K562 (cell line): ENCODE data around the gene THSD8. TPM values are rescaled to one million over a fixed set of nuclear protein-coding genes. Genes with fewer than 3 reads are reported as not detected.

Experiments used
- BRF2 ChIP-seq: IDR thresholded peaks from 3 replicates; pipeline ENCODE4 v1.6.1; 2011; ENCODE audit warnings: borderline replicate concordance, mild to moderate bottlenecking; ENCODE audit not compliant: insufficient read length, insufficient read depth
- CBFA2T3 ChIP-seq: fragments of 450-650 bp; IDR thresholded peaks from 2 replicates; pipeline ENCODE4 v1.6.1; 2017
- CCAR2 ChIP-seq: fragments of 200-400 bp; formaldehyde crosslinking; IDR thresholded peaks from 2 replicates; pipeline ENCODE4 v1.6.1; 2017; ENCODE audit warnings: mild to moderate bottlenecking, low read depth, low read length
- CEBPG ChIP-seq, 3 experiments: fragments of 200-800 bp in 1 of 3; sonication (Bioruptor generic) in 1 of 3; sonication (generic) in 1 of 3; formaldehyde crosslinking in 1 of 3; IDR thresholded peaks in 2 of 3; conservative IDR thresholded peaks in 1 of 3; 2 replicates each; pipeline versions ENCODE4 v1.6.1 to v1.8.0; 2016 to 2022; ENCODE audit warnings: missing compliant biosample characterization in 2 of 3, missing genetic modification characterization in 2 of 3, mild to moderate bottlenecking in 1 of 3, missing genetic modification reagents in 1 of 3
- ELF4 ChIP-seq: fragments of 450-650 bp; formaldehyde crosslinking; IDR thresholded peaks from 2 replicates; pipeline ENCODE4 v1.4.0; 2022; ENCODE audit warnings: missing genetic modification characterization
- ETV1 ChIP-seq: fragments of 450-650 bp; conservative IDR thresholded peaks from 2 replicates; pipeline ENCODE4 v1.6.1; 2016; ENCODE audit warnings: missing genetic modification characterization, control low read depth, low read depth, missing compliant biosample characterization
- HCFC1 ChIP-seq: IDR thresholded peaks from 2 replicates; pipeline ENCODE4 v1.6.1; 2012; ENCODE audit warnings: low read depth, low read length, improper control_type of control experiment
- HNRNPH1 ChIP-seq: fragments of 200-400 bp; formaldehyde crosslinking; optimal IDR thresholded peaks from 2 replicates; pipeline ENCODE3; 2017; ENCODE audit warnings: low read depth, mild to moderate bottlenecking, low read length, moderate library complexity
- IRF2 ChIP-seq: sonication (generic); formaldehyde crosslinking; IDR thresholded peaks from 2 replicates; pipeline ENCODE4 v1.8.1; 2022; ENCODE audit warnings: mild to moderate bottlenecking, missing genetic modification reagents
- MED1 ChIP-seq: sonication (generic); formaldehyde crosslinking; IDR thresholded peaks from 2 replicates; pipeline ENCODE4 v1.8.1; 2023; ENCODE audit warnings: missing genetic modification reagents, borderline replicate concordance
- POLR2H ChIP-seq: IDR thresholded peaks from 2 replicates; pipeline ENCODE4 v1.6.1; 2016; ENCODE audit warnings: missing genetic modification characterization, low read depth, mild to moderate bottlenecking, control low read depth, missing compliant biosample characterization, moderate library complexity
- PPARD ChIP-seq: fragments of 250-450 bp; sonication (Bioruptor Pico); IDR thresholded peaks from 2 replicates; pipeline ENCODE4 v1.8.0; 2022; ENCODE audit warnings: inconsistent platforms, mild to moderate bottlenecking, moderate library complexity
- TCF7L2 ChIP-seq: fragments of 150-350 bp; IDR thresholded peaks from 2 replicates; pipeline ENCODE4 v1.6.1; 2016; ENCODE audit warnings: low read depth, mild to moderate bottlenecking, low read length, moderate library complexity
- TRIM28 ChIP-seq: fragments of 450-650 bp; IDR thresholded peaks from 2 replicates; pipeline ENCODE4 v1.6.1; 2017
- ZBTB11 ChIP-seq, 3 experiments: fragments of 200-800 bp in 1 of 3; fragments of 250-450 bp in 1 of 3; fragments of 450-650 bp in 1 of 3; sonication (Bioruptor Pico) in 1 of 3; sonication (Bioruptor generic) in 1 of 3; formaldehyde crosslinking in 1 of 3; IDR thresholded peaks; 2 replicates each; pipeline versions ENCODE4 v1.6.1 to v1.8.0; 2016 to 2022; ENCODE audit warnings: mild to moderate bottlenecking in 2 of 3, missing genetic modification characterization in 2 of 3, missing compliant biosample characterization in 1 of 3, moderate library complexity in 1 of 3
- ZC3H4 ChIP-seq: sonication (generic); formaldehyde crosslinking; IDR thresholded peaks from 2 replicates; pipeline ENCODE4 v1.9.0; 2021; ENCODE audit warnings: missing genetic modification reagents, borderline replicate concordance
- ZNF12 ChIP-seq: sonication (generic); formaldehyde crosslinking; IDR thresholded peaks from 2 replicates; pipeline ENCODE4 v1.4.0; 2020; ENCODE audit warnings: mild to moderate bottlenecking, missing genetic modification reagents
- ZNF140 ChIP-seq: fragments of 250-450 bp; sonication (Bioruptor Pico); IDR thresholded peaks from 2 replicates; pipeline ENCODE4 v1.8.0; 2021; ENCODE audit warnings: moderate library complexity, mild to moderate bottlenecking, inconsistent platforms
- ZNF280A ChIP-seq: fragments of 450-650 bp; IDR thresholded peaks from 2 replicates; pipeline ENCODE4 v1.6.1; 2018; ENCODE audit warnings: mild to moderate bottlenecking, low read depth; ENCODE audit not compliant: partially characterized antibody
- ZNF644 ChIP-seq: fragments of 200-800 bp; sonication (Bioruptor generic); IDR thresholded peaks from 2 replicates; pipeline ENCODE4 v1.6.1; 2016; ENCODE audit warnings: low read depth, missing genetic modification characterization, missing compliant biosample characterization
- polyA plus RNA-seq, 8 experiments: library from polyadenylated mRNA; depleted of rRNA in 4 of 8; stranded (reverse) in 5 of 8; unstranded in 3 of 8; fragments of >200 nt; fragmentation: Nextera tagmentation in 2 of 8; fragmentation: Illumina TruSeq in 1 of 8; extraction: Ambion mirVana in 2 of 8; extraction: Trizol in 1 of 8; gene quantifications; 2 replicates each; pipeline versions ENCODE4 v1.2.1 to v1.2.3, GENCODE V29; 2011 to 2014; ENCODE audit warnings: inconsistent platforms in 1 of 8, missing spikeins in 1 of 8
- total RNA-seq, 7 experiments: library from RNA; depleted of rRNA in 6 of 7; stranded (reverse); fragments of >200 nt in 6 of 7; fragmentation: Illumina TruSeq in 2 of 7; extraction: Trizol in 2 of 7; gene quantifications; 2 replicates each; pipeline versions ENCODE4 v1.2.1 to v1.2.3, GENCODE V29; 2011 to 2021; ENCODE audit warnings: low replicate concordance in 1 of 7

THSD8 gene
- total and polyA plus RNA-seq, 9 of the 15 experiments (the other 6 are each of a cell fraction or from before 2014, with no cell fraction given): 8.4 to 42.4 (median 19.9) TPM; not detected in 2

- no peak for TF ChIP-seq ZBTB11 (CRISPR knock-in tag; IDR thresholded peaks at IDR 0.05)
- TF ChIP-seq ZNF644 (tag): no peak
- no peak for TF ChIP-seq CCAR2
- no peak for TF ChIP-seq ZC3H4 (CRISPR knock-in tag)
- TF ChIP-seq HCFC1: no peak; the same call in 1 of the 2 replicates
- no peak for TF ChIP-seq ZNF140 (CRISPR knock-in tag)
- no peak for TF ChIP-seq HNRNPH1
- TF ChIP-seq IRF2 (CRISPR knock-in tag): no peak
- TF ChIP-seq POLR2H (tag): no peak
- no peak for TF ChIP-seq ETV1
- TF ChIP-seq MED1 (CRISPR knock-in tag): no peak
- no peak for TF ChIP-seq PPARD (CRISPR knock-in tag)
- no peak for TF ChIP-seq CBFA2T3
- no peak for TF ChIP-seq TCF7L2
- no peak for TF ChIP-seq ELF4 (CRISPR knock-in tag)
- TF ChIP-seq BRF2: no peak
- no peak for TF ChIP-seq TRIM28
- TF ChIP-seq CEBPG (CRISPR knock-in tag; IDR thresholded peaks at IDR 0.05): no peak
- no peak for TF ChIP-seq CEBPG (tag; conservative IDR thresholded peaks at IDR 0.05 in 1 of 2, IDR thresholded peaks at IDR 0.05 in 1 of 2)
- TF ChIP-seq ZNF280A: no peak
- no peak for TF ChIP-seq ZNF12 (CRISPR knock-in tag)
Observed at GRCh38 chr19:12847159-12848139, 45.6 kb downstream of the THSD8 start (continued).
